ENCODE results near the gene CTNND2. TPM values are rescaled to one million over a fixed set of nuclear protein-coding genes. Genes with fewer than 3 reads are reported as not detected.
"Not testable (repeated sequence)": the region's sequence is repeated elsewhere in the genome, so short reads cannot be mapped to it uniquely, and the experiment has no call there.

Gene CTNND2
- polyA plus RNA-seq, 1 donor, result 2.8 TPM

DNA sequence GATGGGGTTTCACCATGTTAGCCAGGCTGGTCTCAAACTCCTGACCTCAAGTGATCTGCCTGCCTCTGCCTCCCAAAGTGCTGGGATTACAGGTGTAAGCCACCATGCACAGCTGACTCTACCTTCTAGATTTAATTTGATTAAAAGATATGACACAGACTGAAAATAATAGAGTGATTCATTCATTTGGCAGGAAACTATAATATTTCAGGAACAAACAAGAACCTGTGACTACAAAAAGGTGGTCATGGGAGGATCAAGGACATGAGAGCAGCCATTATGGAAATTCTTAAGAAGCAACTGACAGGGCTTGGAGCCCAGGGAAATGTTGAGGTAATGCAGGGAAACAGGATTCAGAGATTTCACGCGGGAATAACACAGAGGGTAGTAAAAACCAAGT lies 877.7 kb downstream of the CTNND2 start:
- Histone ChIP-seq H3K9me3 (ENCODE audit: control insufficient read depth, low read depth, low read length) (peaks cover 3% of the 10 kb centered on the region), H3K4me1 (ENCODE audit: control insufficient read depth, insufficient read depth, low read length) (no peaks in the 10 kb centered on the region), H3K36me3 (ENCODE audit: control insufficient read depth, insufficient read depth, low read length) (no peaks in the 10 kb centered on the region), H3K27ac (ENCODE audit: low read length) (no peak overlapping the region), H3K27me3 (ENCODE audit: control insufficient read depth, insufficient read depth, low read length) (no peaks in the 10 kb centered on the region), H3K4me3 (ENCODE audit: low read length) (no peak overlapping the region)
- whole genome bisulfite sequencing (ENCODE audit: insufficient coverage, low lambda C conversion rate), result 100% methylated on average over 2 of the region's 2 CpGs
- DNase-seq, result no peak

DNA sequence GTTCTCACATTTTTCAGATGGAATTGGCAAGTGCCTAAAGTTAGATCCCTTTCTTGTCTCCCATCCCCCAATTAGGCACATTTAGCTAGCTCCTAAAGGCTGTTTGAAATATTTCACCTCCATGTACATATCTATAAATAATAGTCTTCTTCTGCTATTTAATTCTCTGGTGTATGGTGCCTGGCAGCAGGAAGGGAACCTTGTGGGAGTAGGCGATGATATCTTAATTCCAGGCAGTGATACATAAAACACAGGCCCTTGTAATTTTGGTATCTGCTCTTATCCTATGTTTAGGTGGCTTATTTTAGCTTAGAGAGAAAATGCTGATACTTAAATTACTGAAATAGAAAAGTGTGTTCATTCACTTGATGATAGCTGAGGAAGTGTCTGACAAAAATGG lies 880.3 kb downstream of the CTNND2 start:
- WGBS (ENCODE audit: insufficient coverage, low lambda C conversion rate), result no CpG with 5 or more reads among the region's 1 CpG
- no peaks in the 10 kb centered on the region for H3K9me3 ChIP-seq (ENCODE audit: control insufficient read depth, low read depth, low read length)
- H3K4me3 ChIP-seq (ENCODE audit: low read length), result no peak overlapping the region
- H3K4me1 ChIP-seq (ENCODE audit: control insufficient read depth, insufficient read depth, low read length), result no peaks in the 10 kb centered on the region
- no peak overlapping the region for H3K27ac ChIP-seq (ENCODE audit: low read length)
- H3K27me3 ChIP-seq (ENCODE audit: control insufficient read depth, insufficient read depth, low read length), result no peaks in the 10 kb centered on the region
- DNase-seq, result no peak
- no peaks in the 10 kb centered on the region for H3K36me3 ChIP-seq (ENCODE audit: control insufficient read depth, insufficient read depth, low read length)

DNA sequence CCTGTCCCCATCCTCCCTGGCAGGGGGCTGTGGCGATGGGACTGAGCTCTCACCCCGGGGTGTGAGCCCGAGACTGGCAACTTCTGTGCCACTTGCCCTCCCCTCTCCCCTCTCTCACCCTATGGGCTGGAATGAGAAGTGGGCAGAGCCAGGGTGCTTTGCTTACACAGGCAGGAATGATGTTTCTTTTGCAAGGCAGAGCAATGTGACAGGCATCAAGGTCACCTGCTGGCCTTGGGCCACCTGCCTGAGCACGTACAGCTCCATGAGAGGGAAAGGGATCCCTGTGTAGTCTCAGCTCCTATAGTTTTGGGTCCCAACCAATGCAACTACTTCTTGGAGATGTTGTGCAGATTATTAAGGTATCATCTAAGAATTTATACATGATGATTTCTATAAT lies 890.5 kb downstream of the CTNND2 start:
- Histone ChIP-seq H3K27ac (ENCODE audit: low read length) (no peak overlapping the region), H3K4me1 (ENCODE audit: control insufficient read depth, insufficient read depth, low read length) (no peaks in the 10 kb centered on the region), H3K27me3 (ENCODE audit: control insufficient read depth, insufficient read depth, low read length) (no peaks in the 10 kb centered on the region), H3K9me3 (ENCODE audit: control insufficient read depth, low read depth, low read length) (no peaks in the 10 kb centered on the region), H3K4me3 (ENCODE audit: low read length) (no peak overlapping the region), H3K36me3 (ENCODE audit: control insufficient read depth, insufficient read depth, low read length) (no peaks in the 10 kb centered on the region)
- DNase-seq, result no peak
- no CpG with 5 or more reads among the region's 4 CpGs for WGBS (ENCODE audit: insufficient coverage, low lambda C conversion rate)

DNA sequence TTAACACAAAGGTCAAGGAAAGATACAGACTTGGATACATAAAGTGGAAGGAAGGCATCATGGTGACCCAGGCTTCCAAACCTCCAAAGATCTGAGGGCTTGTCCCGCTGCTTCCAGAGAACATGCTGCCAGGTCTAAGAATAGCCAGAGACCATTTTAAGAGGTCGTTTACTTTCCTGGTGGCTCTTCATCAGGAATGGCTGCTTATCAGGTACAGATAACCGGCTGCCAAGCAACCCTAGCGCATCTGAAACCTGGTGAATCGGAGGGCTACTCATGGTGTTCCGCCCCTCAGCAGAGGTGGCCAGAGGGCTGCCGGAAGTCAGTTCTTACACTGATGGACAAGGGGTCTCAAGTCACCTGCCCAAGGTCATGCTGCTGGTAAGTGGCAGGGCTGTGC lies 892.0 kb downstream of the CTNND2 start:
- Histone ChIP-seq H3K27me3 (ENCODE audit: control insufficient read depth, insufficient read depth, low read length) (no peaks in the 10 kb centered on the region), H3K4me1 (ENCODE audit: control insufficient read depth, insufficient read depth, low read length) (no peaks in the 10 kb centered on the region), H3K9me3 (ENCODE audit: control insufficient read depth, low read depth, low read length) (no peaks in the 10 kb centered on the region), H3K36me3 (ENCODE audit: control insufficient read depth, insufficient read depth, low read length) (no peaks in the 10 kb centered on the region), H3K4me3 (ENCODE audit: low read length) (no peak overlapping the region), H3K27ac (ENCODE audit: low read length) (no peak overlapping the region)
- WGBS (ENCODE audit: insufficient coverage, low lambda C conversion rate), result no CpG with 5 or more reads among the region's 7 CpGs
- DNase-seq, result no peak

DNA sequence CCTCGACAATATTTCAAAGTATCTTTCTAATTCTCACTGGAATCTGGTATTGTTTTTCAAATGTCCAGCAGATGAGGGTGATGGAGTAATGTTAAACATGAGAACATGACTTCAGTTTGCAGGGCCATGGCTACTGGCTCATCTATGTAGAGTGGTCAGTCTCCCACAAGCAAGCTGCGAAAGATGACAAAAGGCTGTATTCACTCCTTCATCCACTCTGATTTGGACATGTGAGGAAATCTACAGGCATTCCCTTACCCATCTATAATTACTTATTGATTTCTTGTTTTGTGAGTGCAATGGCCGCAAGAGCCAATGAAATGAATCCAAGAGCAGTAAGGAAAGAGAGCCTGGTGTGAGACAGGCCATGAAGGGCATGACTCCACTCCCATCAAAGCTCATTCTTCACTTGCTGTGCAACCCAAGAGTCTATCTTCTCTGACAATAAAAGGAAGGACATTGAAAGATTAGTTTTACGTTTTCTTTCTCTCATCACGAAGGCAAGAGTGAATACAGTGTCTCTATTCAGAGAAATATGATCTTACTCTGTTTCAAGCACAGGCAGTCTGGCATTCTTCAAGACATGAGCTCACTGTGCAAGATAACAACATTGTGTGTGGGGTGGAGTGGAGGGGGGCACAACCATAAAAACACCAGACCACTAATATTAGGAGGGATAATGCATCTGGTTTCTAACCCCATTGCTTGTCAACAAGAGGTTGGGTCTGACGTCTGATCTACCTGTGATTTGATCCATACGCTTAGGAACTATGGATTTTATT lies 893.6 kb downstream of the CTNND2 start:
- no peak overlapping the region for H3K27ac ChIP-seq (ENCODE audit: low read length)
- H3K9me3 ChIP-seq (ENCODE audit: control insufficient read depth, low read depth, low read length), result no peaks in the 10 kb centered on the region
- H3K4me1 ChIP-seq (ENCODE audit: control insufficient read depth, insufficient read depth, low read length), result no peaks in the 10 kb centered on the region
- 70% methylated on average over 2 of the region's 7 CpGs for WGBS (ENCODE audit: insufficient coverage, low lambda C conversion rate)
- no peaks in the 10 kb centered on the region for H3K36me3 ChIP-seq (ENCODE audit: control insufficient read depth, insufficient read depth, low read length)
- H3K4me3 ChIP-seq (ENCODE audit: low read length), result no peak overlapping the region
- no peaks in the 10 kb centered on the region for H3K27me3 ChIP-seq (ENCODE audit: control insufficient read depth, insufficient read depth, low read length)
- DNase-seq, result no peak

DNA sequence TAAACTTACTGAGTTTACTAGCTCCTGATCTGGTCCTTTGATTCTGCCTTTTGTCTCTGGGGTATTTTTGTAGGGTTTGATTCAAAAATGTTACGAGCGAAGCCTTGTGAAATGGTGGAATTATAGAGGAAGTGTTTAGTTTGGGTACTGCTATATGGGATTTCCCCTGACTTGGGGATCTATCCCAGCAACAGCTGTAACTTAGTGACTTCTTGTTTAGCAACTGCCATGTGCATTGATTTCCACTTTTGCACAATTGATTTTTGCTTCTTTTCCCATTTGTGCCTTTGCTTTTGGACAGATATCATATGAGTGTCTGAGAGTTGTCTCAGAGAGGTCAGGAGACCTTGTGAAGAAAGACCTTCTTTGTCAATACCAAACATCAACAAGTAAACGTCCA lies 894.7 kb downstream of the CTNND2 start:
- no peaks in the 10 kb centered on the region for H3K36me3 ChIP-seq (ENCODE audit: control insufficient read depth, insufficient read depth, low read length)

DNA sequence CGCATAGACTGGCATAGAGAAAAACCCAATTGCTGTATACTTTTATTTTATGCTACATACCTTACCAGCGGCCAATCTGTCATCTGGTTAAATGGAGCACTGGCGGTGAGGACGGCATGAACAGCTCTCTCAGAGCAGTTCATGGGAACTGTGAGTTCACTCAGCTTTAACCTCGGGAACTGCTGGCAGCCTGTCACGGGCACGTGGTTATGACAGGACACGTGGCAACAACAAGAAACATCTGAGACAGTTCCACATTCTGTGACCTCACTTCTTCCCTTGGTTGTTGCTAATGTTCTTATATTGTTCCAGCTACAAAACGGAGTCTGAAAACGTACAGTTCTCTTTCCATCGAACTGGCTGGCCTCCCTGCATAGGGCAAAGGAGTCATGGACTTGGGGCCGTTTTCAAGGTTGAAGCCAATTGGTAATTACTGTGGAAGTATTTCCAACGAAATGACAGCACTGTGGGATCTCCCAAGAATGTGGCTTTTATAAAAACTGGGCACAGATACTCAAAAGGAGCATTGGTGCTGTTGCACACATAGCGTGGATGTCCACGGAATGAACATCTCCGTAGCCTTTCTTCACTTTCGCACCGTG lies 896.9 kb downstream of the CTNND2 start:
- Histone ChIP-seq H3K9me3 (ENCODE audit: control insufficient read depth, low read depth, low read length) (no peaks in the 10 kb centered on the region), H3K4me3 (ENCODE audit: low read length) (no peak overlapping the region), H3K27me3 (ENCODE audit: control insufficient read depth, insufficient read depth, low read length) (no peaks in the 10 kb centered on the region), H3K36me3 (ENCODE audit: control insufficient read depth, insufficient read depth, low read length) (no peaks in the 10 kb centered on the region), H3K4me1 (ENCODE audit: control insufficient read depth, insufficient read depth, low read length) (no peaks in the 10 kb centered on the region), H3K27ac (ENCODE audit: low read length) (no peak overlapping the region)
- no CpG with 5 or more reads among the region's 18 CpGs for WGBS (ENCODE audit: insufficient coverage, low lambda C conversion rate)
- no peak for DNase-seq

More for the DNA sequence above, 894.7 kb downstream of the CTNND2 start:
- Histone ChIP-seq H3K9me3 (ENCODE audit: control insufficient read depth, low read depth, low read length) (no peaks in the 10 kb centered on the region), H3K27ac (ENCODE audit: low read length) (no peak overlapping the region), H3K4me3 (ENCODE audit: low read length) (no peak overlapping the region), H3K27me3 (ENCODE audit: control insufficient read depth, insufficient read depth, low read length) (no peaks in the 10 kb centered on the region), H3K4me1 (ENCODE audit: control insufficient read depth, insufficient read depth, low read length) (no peaks in the 10 kb centered on the region)
- WGBS (ENCODE audit: insufficient coverage, low lambda C conversion rate), result 71% methylated on average over 1 of the region's 3 CpGs
- DNase-seq, result no peak

DNA sequence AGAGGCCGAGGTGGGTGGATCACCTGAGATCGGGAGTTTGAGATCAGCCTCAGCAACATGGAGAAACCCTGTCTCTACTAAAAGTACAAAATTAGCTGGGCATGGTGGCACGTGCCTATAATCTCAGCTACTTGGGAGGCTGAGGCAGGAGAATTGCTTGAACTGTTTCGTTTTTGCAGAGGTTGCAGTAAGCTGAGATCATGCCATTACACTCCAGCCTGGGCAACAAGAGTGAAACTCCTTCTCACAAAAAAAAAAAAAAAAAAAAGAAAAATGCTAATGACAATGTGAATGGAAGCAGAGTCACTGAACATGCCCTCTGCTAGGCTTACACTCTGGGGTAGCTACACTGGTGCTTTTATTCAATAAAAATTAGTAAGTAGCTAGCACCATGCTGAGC lies 899.7 kb downstream of the CTNND2 start:
- H3K4me1 ChIP-seq (ENCODE audit: control insufficient read depth, insufficient read depth, low read length); H3K36me3 ChIP-seq (ENCODE audit: control insufficient read depth, insufficient read depth, low read length); DNase-seq; H3K4me3 ChIP-seq (ENCODE audit: low read length); H3K27me3 ChIP-seq (ENCODE audit: control insufficient read depth, insufficient read depth, low read length); H3K27ac ChIP-seq (ENCODE audit: low read length); H3K9me3 ChIP-seq (ENCODE audit: control insufficient read depth, low read depth, low read length): not testable (repeated sequence)
- WGBS (ENCODE audit: insufficient coverage, low lambda C conversion rate), result no CpG with 5 or more reads among the region's 4 CpGs

DNA sequence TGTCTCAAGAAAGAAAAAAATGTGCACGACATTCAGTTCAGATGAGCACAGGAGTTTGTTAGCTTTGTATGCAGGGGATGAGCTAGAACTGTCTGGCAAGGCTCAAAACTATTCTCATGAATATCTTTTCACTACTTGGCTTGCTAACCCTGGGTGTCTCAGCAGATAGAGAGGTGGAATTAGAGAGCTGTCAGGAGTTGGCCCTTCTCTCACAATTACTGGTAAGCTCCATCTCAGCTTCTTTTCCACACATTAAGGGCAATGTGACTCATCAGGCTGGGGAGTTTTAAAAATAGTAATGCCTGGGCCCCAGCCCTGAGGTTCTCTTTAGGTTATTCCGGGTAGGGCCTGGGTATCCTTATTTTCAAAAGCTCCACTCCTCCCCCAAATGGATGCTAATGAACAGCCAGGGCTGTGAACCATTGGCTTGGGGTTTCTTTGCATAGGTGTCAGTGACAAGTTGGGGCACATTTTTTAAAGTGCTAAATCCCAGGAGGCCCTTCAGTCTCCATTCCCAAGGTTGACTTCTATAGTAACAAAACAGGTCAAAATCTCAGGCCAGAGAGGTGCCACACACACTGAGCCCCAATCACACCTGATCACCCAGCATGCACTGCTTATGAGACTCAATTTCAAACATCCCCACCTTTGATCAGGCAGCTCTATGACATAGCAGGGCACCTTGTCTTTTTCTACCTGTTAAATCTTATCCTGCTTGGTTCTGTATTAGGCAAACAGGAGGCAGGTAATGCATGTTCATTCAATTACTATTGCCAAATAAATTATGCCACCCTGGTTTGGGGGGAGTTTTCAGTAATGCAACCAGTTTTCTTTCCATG lies 903.5 kb downstream of the CTNND2 start:
- Histone ChIP-seq H3K27me3 (ENCODE audit: control insufficient read depth, insufficient read depth, low read length) (no peaks in the 10 kb centered on the region), H3K27ac (ENCODE audit: low read length) (no peak overlapping the region), H3K36me3 (ENCODE audit: control insufficient read depth, insufficient read depth, low read length) (no peaks in the 10 kb centered on the region), H3K9me3 (ENCODE audit: control insufficient read depth, low read depth, low read length) (no peaks in the 10 kb centered on the region), H3K4me1 (ENCODE audit: control insufficient read depth, insufficient read depth, low read length) (no peaks in the 10 kb centered on the region), H3K4me3 (ENCODE audit: low read length) (no peak overlapping the region)
- WGBS (ENCODE audit: insufficient coverage, low lambda C conversion rate), result no CpG with 5 or more reads among the region's 2 CpGs
- no peak for DNase-seq

DNA sequence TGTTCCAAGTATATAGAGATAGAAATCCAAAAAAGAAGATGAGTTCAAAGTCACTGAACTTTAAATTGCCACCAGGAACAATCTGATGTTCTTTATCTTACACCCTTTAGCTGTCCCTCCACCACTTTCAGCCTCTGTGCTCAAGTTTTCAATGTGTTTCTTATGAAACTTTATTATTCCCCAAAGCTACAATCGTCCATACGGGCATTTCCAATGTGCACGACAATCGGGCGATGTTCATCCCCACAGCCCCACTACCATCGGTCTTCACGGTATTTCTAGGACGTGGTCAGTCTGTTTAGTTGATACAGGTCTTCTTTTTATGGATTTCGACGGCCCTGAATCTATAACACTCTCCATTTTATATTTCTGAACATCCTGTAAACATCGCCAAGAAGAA lies 904.5 kb downstream of the CTNND2 start:
- DNase-seq, result no peak
- Histone ChIP-seq H3K36me3 (ENCODE audit: control insufficient read depth, insufficient read depth, low read length) (no peaks in the 10 kb centered on the region), H3K4me3 (ENCODE audit: low read length) (no peak overlapping the region), H3K4me1 (ENCODE audit: control insufficient read depth, insufficient read depth, low read length) (no peaks in the 10 kb centered on the region), H3K9me3 (ENCODE audit: control insufficient read depth, low read depth, low read length) (no peaks in the 10 kb centered on the region), H3K27me3 (ENCODE audit: control insufficient read depth, insufficient read depth, low read length) (no peaks in the 10 kb centered on the region), H3K27ac (ENCODE audit: low read length) (no peak overlapping the region)
- 100% methylated on average over 3 of the region's 11 CpGs for WGBS (ENCODE audit: insufficient coverage, low lambda C conversion rate)

Data from large intestine (tissue), 3 donors.